Measurements from ENCODE around the gene TMEM108.
A peak's percentile ranks its signal among the peaks of the same experiment; 100 is the strongest.

The TMEM108 gene

DNA sequence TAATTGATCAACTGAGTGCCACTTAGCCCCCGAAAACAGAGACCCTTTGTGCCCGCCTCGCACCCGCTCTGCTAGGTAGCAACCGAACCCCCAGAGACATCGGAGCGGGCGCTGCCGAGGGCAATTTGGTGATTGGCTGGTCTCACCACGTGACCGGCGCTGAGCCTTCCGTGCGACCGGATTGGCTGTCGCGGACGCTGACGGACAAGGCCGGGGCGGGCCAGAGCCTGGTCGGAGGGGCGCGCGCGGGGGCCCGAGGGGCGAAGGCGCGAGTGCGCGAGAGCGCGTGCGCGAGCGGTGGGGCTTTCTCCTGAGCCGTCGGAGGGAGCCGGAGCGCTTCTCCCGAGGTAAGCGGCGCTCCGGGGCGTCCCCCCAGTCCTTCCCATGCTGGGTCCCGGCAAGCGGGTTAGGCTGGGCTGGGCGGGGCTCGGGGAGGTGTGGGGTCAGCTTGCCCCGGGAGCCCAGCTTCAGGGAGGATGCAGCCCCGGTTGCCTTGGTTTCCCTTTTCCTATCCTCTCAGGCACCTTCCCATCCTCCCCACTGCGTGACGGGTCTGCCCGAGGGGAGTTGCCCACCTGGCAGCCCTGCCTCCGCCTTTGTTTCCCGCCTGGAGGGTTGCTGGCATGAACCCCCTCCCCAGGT lies at the start of gene TMEM108:
Gene TMEM108 (plus strand): TSS at position 303 of the 642 bp plus-strand sequence.
- Histone ChIP-seq H3K36me3 (ENCODE audit: control insufficient read depth in 2 of 2, insufficient read depth in 1 of 2, low read length in 2 of 2) (no peaks in the 10 kb centered on the region), H3K4me1 (ENCODE audit: control insufficient read depth, insufficient read depth, low read length) (no peaks in the 10 kb centered on the region), H3K4me3 (ENCODE audit: low read depth, low read length) (peak within 1 kb of the TSS; percentile 64), H3K9me3 (ENCODE audit: control insufficient read depth, insufficient read depth, low read depth, low read length) (no peaks in the 10 kb centered on the region), H3K27ac (ENCODE audit: extremely low read depth, low read depth, low read length) (no peak within 1 kb of the TSS; the same call in 1 of the 2 replicates)
- CTCF ChIA-PET: interaction anchor here (0.6 kb wide), 1 partner anchor 381 kb away, joined by 4 read pairs; no protein-coding TSS in a partner anchor
- POLR2A ChIA-PET: no interaction called here
- TF ChIP-seq, protein P1, sequence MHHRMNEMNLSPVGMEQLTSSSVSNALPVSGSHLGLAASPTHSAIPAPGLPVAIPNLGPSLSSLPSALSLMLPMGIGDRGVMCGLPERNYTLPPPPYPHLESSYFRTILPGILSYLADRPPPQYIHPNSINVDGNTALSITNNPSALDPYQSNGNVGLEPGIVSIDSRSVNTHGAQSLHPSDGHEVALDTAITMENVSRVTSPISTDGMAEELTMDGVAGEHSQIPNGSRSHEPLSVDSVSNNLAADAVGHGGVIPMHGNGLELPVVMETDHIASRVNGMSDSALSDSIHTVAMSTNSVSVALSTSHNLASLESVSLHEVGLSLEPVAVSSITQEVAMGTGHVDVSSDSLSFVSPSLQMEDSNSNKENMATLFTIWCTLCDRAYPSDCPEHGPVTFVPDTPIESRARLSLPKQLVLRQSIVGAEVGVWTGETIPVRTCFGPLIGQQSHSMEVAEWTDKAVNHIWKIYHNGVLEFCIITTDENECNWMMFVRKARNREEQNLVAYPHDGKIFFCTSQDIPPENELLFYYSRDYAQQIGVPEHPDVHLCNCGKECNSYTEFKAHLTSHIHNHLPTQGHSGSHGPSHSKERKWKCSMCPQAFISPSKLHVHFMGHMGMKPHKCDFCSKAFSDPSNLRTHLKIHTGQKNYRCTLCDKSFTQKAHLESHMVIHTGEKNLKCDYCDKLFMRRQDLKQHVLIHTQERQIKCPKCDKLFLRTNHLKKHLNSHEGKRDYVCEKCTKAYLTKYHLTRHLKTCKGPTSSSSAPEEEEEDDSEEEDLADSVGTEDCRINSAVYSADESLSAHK (tag by site-specific recombination; IDR thresholded peaks at IDR 0.05): no peak
- TF ChIP-seq ZBTB17 (tag by site-specific recombination; IDR thresholded peaks at IDR 0.05): no peak
- TF ChIP-seq SP3 (tag by site-specific recombination; IDR thresholded peaks at IDR 0.05): no peak
- TF ChIP-seq ZNF223 (tag by site-specific recombination; IDR thresholded peaks at IDR 0.05): no peak
- TF ChIP-seq, protein P2, sequence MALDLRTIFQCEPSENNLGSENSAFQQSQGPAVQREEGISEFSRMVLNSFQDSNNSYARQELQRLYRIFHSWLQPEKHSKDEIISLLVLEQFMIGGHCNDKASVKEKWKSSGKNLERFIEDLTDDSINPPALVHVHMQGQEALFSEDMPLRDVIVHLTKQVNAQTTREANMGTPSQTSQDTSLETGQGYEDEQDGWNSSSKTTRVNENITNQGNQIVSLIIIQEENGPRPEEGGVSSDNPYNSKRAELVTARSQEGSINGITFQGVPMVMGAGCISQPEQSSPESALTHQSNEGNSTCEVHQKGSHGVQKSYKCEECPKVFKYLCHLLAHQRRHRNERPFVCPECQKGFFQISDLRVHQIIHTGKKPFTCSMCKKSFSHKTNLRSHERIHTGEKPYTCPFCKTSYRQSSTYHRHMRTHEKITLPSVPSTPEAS (tag by site-specific recombination; IDR thresholded peaks at IDR 0.05): no peak
- TF ChIP-seq, protein P3, sequence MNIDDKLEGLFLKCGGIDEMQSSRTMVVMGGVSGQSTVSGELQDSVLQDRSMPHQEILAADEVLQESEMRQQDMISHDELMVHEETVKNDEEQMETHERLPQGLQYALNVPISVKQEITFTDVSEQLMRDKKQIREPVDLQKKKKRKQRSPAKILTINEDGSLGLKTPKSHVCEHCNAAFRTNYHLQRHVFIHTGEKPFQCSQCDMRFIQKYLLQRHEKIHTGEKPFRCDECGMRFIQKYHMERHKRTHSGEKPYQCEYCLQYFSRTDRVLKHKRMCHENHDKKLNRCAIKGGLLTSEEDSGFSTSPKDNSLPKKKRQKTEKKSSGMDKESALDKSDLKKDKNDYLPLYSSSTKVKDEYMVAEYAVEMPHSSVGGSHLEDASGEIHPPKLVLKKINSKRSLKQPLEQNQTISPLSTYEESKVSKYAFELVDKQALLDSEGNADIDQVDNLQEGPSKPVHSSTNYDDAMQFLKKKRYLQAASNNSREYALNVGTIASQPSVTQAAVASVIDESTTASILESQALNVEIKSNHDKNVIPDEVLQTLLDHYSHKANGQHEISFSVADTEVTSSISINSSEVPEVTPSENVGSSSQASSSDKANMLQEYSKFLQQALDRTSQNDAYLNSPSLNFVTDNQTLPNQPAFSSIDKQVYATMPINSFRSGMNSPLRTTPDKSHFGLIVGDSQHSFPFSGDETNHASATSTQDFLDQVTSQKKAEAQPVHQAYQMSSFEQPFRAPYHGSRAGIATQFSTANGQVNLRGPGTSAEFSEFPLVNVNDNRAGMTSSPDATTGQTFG (tag by site-specific recombination; IDR thresholded peaks at IDR 0.05; ENCODE audit: borderline replicate concordance): no peak
- TF ChIP-seq ZNF24 (tag by site-specific recombination; IDR thresholded peaks at IDR 0.05): no peak
- no peak for TF ChIP-seq ZNF280D (tag by site-specific recombination; IDR thresholded peaks at IDR 0.05)
- TF ChIP-seq ZNF76 (tag by site-specific recombination; IDR thresholded peaks at IDR 0.05; ENCODE audit: borderline replicate concordance, low read depth): no peak
- TF ChIP-seq ZNF350 (tag by site-specific recombination; IDR thresholded peaks at IDR 0.05): no peak
- TF ChIP-seq ZNF510 (tag by site-specific recombination; IDR thresholded peaks at IDR 0.05; ENCODE audit: insufficient replicate concordance): no peak
- TF ChIP-seq KLF7 (tag by site-specific recombination; IDR thresholded peaks at IDR 0.05; ENCODE audit: borderline replicate concordance): no peak
- TF ChIP-seq, protein P4, sequence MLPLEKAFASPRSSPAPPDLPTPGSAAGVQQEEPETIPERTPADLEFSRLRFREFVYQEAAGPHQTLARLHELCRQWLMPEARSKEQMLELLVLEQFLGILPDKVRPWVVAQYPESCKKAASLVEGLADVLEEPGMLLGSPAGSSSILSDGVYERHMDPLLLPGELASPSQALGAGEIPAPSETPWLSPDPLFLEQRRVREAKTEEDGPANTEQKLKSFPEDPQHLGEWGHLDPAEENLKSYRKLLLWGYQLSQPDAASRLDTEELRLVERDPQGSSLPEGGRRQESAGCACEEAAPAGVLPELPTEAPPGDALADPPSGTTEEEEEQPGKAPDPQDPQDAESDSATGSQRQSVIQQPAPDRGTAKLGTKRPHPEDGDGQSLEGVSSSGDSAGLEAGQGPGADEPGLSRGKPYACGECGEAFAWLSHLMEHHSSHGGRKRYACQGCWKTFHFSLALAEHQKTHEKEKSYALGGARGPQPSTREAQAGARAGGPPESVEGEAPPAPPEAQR (tag by site-specific recombination; IDR thresholded peaks at IDR 0.05): no peak
- no peak for TF ChIP-seq HOXC10 (CRISPR knock-in tag; IDR thresholded peaks at IDR 0.05)
- TF ChIP-seq, protein P5, sequence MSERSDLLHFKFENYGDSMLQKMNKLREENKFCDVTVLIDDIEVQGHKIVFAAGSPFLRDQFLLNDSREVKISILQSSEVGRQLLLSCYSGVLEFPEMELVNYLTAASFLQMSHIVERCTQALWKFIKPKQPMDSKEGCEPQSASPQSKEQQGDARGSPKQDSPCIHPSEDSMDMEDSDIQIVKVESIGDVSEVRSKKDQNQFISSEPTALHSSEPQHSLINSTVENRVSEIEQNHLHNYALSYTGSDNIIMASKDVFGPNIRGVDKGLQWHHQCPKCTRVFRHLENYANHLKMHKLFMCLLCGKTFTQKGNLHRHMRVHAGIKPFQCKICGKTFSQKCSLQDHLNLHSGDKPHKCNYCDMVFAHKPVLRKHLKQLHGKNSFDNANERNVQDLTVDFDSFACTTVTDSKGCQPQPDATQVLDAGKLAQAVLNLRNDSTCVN (tag by site-specific recombination; optimal IDR thresholded peaks at IDR 0.05): peak; percentile 92
- TF ChIP-seq, protein P6, sequence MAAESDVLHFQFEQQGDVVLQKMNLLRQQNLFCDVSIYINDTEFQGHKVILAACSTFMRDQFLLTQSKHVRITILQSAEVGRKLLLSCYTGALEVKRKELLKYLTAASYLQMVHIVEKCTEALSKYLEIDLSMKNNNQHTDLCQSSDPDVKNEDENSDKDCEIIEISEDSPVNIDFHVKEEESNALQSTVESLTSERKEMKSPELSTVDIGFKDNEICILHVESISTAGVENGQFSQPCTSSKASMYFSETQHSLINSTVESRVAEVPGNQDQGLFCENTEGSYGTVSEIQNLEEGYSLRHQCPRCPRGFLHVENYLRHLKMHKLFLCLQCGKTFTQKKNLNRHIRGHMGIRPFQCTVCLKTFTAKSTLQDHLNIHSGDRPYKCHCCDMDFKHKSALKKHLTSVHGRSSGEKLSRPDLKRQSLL (tag by site-specific recombination; IDR thresholded peaks at IDR 0.05): no peak
- no peak for TF ChIP-seq ZNF48 (tag by site-specific recombination; IDR thresholded peaks at IDR 0.05)
- TF ChIP-seq, protein P7, sequence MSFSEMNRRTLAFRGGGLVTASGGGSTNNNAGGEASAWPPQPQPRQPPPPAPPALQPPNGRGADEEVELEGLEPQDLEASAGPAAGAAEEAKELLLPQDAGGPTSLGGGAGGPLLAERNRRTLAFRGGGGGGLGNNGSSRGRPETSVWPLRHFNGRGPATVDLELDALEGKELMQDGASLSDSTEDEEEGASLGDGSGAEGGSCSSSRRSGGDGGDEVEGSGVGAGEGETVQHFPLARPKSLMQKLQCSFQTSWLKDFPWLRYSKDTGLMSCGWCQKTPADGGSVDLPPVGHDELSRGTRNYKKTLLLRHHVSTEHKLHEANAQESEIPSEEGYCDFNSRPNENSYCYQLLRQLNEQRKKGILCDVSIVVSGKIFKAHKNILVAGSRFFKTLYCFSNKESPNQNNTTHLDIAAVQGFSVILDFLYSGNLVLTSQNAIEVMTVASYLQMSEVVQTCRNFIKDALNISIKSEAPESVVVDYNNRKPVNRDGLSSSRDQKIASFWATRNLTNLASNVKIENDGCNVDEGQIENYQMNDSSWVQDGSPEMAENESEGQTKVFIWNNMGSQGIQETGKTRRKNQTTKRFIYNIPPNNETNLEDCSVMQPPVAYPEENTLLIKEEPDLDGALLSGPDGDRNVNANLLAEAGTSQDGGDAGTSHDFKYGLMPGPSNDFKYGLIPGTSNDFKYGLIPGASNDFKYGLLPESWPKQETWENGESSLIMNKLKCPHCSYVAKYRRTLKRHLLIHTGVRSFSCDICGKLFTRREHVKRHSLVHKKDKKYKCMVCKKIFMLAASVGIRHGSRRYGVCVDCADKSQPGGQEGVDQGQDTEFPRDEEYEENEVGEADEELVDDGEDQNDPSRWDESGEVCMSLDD (tag by site-specific recombination; IDR thresholded peaks at IDR 0.05): 0 out of 2 replicates have a peak, but pooled peaks have one; percentile 32
- TF ChIP-seq ZNF521 (tag by site-specific recombination; IDR thresholded peaks at IDR 0.05): no peak
- TF ChIP-seq SP2 (tag by site-specific recombination; IDR thresholded peaks at IDR 0.05): peak; percentile 74
- TF ChIP-seq KLF16 (tag by site-specific recombination; IDR thresholded peaks at IDR 0.05): 0 out of 2 replicates have a peak, but pooled peaks have one; percentile 26

All from HEK293 (cell line).